Bronchial epithelial cell (primary cell): ENCODE results near the gene MLLT10. TPM values are rescaled to one million over a fixed set of nuclear protein-coding genes. Genes with fewer than 3 reads are reported as not detected.

Experiments
- DNase-seq: peaks from one replicate; pipeline ENCODE4 v3.0.0-alpha.2; 2010; ENCODE audit warnings: low read depth
- FAIRE-seq: peaks from 2 replicates; lab custom pipeline; 2011; peaks lifted over from hg19 to GRCh38; lab: Jason Lieb, UNC
- H3K27me3 ChIP-seq: 2 replicates; pipeline ENCODE4 v1.5.1; 2011; ENCODE audit warnings: low read length; ENCODE audit not compliant: control insufficient read depth, insufficient read depth
- H3K36me3 ChIP-seq: 2 replicates; pipeline ENCODE4 v1.5.1; 2011; ENCODE audit warnings: low read length; ENCODE audit not compliant: control insufficient read depth, insufficient read depth
- H3K4me3 ChIP-seq: 2 replicates; pipeline ENCODE4 v1.5.1; 2011; ENCODE audit warnings: mild to moderate bottlenecking, low read depth, low read length, control low read depth
- CTCF ChIP-seq: IDR thresholded peaks from 2 replicates; pipeline ENCODE4 v1.5.1; 2011; ENCODE audit warnings: mild to moderate bottlenecking, moderate library complexity, low read length, control low read depth, inconsistent platforms; ENCODE audit not compliant: insufficient read depth, severe bottlenecking
- total RNA-seq: library from RNA; depleted of rRNA; stranded (reverse); fragments of >200 nt; gene quantifications from 2 replicates; pipeline ENCODE4 v1.2.1, GENCODE V29; 2014

Gene MLLT10
- total RNA-seq, 1 donor from 2014 or later: 40.8 TPM

GRCh38 chr10:21495752-21496342 is 38.2 kb upstream of the MLLT10 start:
- DNase-seq: peak; percentile 57
- Histone ChIP-seq H3K4me3 (peak overlapping the region; percentile 85), H3K36me3 (no peaks in the 10 kb centered on the region), H3K27me3 (no peaks in the 10 kb centered on the region)
- FAIRE-seq: no peak
- TF ChIP-seq CTCF: peak; percentile 90

DNA sequence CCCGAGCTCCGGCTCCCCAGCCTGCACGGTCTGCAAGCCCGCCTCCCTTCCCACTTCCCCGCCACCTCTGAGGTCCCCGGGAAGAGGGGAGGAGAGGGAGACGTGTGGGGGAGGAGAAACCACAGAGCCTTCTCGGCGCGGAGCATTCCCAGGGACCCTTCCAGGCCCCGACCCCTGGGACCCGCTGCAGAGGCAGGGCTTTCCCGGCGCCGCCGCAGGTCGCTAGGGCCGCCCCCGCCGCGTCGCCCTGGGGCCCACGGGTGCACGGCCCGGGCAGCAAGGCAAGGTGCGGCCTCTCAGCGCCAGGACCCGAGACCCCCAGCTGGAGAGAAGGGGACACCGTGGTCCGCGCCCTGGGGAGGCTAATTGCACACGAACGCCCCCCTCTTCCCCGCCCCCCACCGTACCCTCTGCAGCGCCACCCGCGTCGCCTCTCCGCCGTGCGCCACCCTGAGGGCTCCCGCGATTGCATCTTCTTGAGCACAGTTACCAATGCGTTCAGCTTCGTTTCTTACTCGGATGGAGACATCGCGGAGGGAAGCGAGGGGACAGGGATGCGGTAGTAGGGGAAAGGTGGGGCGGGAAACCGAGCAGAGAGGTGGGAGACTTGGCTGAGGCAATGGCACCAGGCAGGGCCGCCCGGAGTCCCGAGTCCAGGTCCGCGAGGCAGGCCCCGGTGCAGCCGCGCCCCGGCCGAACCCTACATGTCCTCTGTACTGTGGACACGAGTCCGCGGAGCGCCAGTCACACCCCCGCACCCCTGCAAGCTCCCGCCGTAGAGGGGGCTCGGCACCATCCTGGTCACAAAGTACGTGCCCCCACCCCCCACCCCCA is 37.5 kb upstream of the MLLT10 start:
- no peaks in the 10 kb centered on the region for H3K36me3 ChIP-seq
- peak; percentile 52 for TF ChIP-seq CTCF
- H3K4me3 ChIP-seq: peak overlapping the region; percentile 85
- peak; percentile 18 for DNase-seq
- no peaks in the 10 kb centered on the region for H3K27me3 ChIP-seq
- no peak for FAIRE-seq

GRCh38 chr10:21497177-21497807 is 36.7 kb upstream of the MLLT10 start:
- H3K4me3 ChIP-seq: peak overlapping the region; percentile 85
- no peaks in the 10 kb centered on the region for H3K27me3 ChIP-seq
- no peaks in the 10 kb centered on the region for H3K36me3 ChIP-seq
- peak; percentile 73 for DNase-seq
- TF ChIP-seq CTCF: no peak
- no peak for FAIRE-seq

- H3K4me3 ChIP-seq: no peak overlapping the region
- H3K36me3 ChIP-seq: no peaks in the 10 kb centered on the region
- no peaks in the 10 kb centered on the region for H3K27me3 ChIP-seq
- no peak for DNase-seq
- TF ChIP-seq CTCF: no peak
- no peak for FAIRE-seq
These were observed 35.7 kb upstream of the MLLT10 start for GRCh38 chr10:21498377-21498776.

- no peak overlapping the region for H3K4me3 ChIP-seq
- TF ChIP-seq CTCF: no peak
- H3K36me3 ChIP-seq: no peaks in the 10 kb centered on the region
- FAIRE-seq: no peak
- DNase-seq: no peak
- H3K27me3 ChIP-seq: no peaks in the 10 kb centered on the region
These were observed 35.0 kb upstream of the MLLT10 start for GRCh38 chr10:21498986-21499385.
